Measurements from ENCODE around the gene DOK4.

The DOK4 gene

DNA sequence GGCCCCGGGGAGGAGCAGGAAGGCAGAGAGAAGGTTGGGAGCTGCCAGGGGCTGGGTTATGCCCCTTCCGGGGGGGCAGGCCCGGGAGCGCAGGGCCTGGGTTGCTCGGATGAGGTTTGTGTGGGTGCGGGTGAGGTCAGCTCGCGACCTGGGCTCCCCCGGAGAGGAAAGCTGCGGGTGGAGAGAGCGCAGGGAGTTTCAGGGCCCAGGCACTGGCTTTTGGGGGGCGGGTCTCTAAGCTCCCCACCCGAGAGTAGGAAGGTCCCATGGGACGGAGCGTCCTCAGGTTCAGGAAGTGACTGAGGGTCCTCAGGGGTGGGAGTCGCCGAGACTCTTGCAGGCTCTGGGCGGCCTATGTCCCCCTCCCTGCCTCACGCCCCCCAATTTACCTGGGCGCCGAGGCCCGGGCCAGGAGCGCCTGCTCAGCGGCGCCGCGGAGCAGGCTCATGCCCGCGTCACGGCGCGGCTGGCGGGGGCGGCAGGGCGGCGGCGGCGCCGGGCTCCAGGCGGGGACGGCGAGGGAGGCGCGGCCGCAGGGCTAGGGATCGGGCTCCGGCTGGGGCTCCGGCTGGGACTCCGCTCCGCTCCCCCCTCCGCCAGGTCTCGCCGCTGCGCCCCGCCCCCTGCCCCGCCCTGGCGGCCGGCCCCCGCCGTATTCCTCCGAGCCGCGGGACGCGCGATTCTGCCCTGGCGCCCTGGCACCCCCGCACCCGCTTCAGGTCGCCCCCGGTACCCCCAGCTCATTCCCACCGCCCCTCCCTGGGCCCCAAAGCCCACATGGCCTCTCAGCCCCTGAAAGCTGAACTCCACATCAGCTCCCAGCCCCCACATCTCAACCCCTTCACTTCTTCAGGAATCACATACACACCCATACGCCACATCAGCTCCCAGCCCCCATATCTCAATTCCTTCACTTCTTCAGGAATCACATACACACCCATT, at the start of gene DOK4:
Gene DOK4, minus strand, starts transcription at position 578 of the 942 bp plus-strand sequence. CDS start 6,986 bp downstream, outside the sequence.
- DNase-seq: peak; percentile 59

DNA sequence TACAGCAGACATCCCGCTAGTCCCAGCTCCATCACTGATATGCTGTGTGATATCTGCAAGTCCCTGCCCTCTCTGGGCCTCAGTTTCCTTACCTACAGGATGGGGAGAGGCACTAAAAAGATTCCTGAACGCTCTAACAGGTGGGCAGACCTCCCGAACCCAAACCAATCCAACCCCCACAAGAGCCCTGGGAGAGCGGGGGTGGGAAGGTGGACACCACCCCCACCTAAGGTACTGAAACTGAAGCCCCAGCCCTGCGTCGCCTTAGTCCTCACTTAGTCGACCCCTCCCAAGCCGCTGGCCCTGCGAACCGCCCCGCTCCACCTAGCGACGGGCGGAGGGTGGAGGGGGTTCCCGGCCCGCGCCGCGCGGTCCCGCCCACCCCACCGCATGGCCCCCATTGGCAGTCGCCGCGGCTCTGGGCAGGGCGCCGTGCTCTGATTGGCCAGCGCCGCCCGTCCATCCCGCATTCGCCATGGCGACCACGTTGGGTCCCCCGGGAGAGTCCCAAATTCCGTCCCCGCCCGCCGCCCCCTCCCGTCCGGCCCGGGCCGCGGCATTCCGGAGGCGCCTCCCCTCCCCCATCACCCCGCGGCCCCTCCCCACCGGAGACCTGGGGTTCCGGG, 49.5 kb upstream of the DOK4 start:
- DNase-seq: peak; percentile 87

DNA sequence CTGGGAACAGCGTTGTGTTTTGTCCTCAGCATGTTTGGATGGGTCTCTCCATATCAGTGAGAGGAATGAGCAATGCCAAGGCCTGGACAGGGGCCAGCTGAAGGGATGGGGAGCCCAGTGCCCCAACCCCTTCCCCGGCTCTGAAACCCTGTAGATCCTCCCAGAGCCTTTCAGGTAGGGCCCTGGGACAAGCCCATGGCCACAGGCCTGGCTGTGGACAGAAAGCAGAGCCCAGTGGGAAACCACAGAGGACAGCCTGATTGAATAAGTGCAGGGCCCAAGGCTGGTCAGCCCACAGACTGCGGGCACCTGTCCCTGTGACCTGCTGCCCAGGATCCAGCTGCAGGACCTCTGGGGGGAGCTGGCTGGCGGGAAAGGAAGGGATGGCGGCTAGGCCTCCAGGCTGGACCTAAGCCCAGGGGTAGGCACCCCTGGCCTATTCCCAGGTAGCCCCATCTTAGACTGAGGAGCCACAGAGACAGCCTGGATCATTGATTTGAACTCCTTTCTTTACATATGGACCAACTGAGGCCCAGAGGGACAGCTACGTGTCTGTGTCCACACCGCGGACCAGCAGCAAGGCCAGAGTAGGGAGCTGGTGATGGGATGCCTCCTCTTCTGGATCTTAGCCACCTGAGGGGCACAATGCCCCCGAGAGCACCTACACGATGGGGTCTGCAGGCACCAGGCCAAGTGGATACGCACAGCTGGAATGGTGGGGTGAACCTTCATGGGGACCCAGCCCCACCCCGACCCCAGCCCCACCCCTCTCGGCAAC, 48.8 kb upstream of the DOK4 start:
- no peak for DNase-seq

DNA sequence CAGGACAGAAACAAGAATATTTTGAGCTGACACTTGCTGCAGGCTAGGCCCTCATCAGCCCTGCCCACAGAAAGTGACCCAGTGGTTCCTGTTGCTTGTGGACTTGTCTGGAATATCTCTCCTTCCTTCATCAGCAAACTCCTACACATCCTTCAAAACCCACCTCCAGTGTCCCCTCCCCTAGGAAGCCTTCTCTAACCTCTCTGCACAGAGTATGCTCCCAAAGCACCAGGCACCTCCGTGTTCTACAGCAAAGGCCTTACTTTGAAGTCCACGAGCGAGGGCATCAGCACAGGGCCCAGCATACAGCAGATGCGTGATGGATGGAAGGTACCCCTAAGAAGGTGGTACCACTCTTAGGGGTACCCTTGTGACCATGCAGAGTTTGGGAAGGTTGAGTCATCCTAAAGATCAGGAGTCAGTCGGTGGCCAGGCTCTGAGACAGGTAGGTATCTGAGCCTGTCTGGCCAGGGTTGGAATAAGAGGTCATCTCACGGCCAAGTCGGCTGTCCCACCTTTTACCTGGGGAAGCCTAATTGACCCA, 48.1 kb upstream of the DOK4 start:
- DNase-seq: no peak

DNA sequence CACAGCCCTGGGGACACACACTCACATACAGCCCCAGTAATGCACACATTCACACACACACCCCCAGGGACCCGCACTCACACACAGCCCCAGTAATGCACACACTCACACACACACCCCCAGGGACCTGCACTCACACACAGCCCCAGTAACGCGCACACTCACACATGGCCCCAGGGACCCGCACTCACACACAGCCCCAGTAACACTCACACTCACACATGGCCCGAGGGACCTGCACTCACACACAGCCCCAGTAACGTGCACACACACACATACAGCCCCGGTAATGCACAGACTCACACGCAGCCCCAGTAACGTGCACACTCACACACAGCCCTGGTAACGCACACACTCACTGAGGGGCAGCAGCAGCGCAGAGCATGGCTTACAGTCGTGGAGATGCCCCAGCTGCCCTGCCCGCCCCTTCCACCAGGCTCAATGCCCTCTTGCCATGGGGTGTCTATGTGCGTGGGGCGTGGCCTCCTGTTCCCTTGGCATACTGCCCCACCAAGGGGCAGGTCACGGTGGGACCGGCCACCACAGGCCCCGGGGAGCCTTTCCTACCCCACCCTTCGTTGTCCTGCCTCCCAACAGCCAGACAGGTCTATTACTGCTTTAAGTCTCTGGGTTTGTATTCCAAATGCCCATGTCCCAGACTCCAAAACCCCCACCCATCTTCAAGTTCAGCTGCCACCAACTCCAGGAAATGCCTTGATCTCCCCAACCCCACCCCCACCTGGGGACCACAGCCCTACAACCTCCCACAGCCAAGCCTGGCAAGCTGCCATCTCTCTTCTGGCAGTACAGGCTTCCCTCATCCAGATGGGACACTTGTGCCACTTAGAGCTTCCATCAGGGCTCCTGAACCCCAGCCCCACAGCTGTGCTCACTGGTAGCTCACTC, 47.4 kb upstream of the DOK4 start:
- DNase-seq: no peak

DNA sequence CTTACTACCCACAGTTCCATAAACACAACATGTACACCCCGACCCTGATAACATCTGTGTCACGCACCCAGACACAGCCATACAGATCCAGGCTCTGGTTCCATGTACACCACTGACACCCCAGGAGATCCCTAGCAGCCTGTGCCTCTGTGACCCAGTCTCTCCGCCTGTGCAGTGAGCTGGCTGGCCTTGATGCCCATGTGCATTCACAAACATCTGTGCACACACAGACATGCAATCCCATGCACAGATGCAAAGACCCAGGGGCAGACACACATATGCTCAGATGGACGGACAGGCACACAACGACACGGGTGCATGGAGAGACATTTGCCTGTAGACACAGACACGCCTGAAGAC, 46.0 kb upstream of the DOK4 start:
- no peak for DNase-seq

DNA sequence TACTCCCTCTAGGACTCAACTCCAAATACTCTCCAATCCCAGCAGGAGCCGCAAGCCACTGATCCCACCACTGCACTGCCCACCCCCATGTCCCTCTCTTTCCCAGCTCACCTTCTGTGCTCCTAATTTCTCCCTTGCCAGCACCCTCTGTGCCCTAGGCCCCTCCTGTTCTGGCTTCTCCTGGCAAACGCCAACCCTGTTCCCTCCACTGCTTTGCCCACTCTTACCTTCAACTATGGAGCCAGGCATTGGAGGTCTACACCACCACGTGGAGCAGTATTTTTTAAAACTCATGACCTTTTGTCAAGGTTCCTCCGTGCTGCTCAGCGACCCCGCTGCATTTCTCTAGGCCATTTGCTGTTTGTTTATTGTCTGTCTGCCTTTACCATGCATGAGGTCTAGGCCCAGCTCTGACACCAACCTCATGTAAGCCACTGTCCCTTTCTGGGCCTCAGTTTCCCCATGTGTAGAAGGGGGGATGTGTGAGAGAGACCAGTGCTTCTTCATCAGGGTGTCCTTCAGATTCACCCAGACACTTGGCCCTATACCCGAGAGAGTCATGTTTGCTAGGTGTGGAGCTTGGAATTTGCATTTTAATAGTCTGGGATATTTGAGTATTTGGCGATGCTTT, 45.5 kb upstream of the DOK4 start:
- DNase-seq: no peak

DNA sequence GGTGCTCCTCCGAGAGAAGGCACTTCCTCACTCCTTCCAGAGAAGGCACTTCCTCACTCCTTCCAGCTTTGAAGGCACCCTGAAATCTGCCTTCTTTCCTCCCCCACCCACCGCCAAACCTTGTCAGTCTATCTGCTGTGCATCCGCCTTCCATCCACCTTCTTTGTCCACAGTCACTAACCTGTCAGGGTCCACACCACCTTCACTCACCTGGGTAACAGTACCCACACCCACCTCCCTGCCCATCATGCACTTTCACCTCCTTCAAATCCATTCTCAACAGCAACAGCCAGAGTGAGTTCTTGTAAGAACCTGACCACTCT, 44.9 kb upstream of the DOK4 start:
- DNase-seq: no peak

DNA sequence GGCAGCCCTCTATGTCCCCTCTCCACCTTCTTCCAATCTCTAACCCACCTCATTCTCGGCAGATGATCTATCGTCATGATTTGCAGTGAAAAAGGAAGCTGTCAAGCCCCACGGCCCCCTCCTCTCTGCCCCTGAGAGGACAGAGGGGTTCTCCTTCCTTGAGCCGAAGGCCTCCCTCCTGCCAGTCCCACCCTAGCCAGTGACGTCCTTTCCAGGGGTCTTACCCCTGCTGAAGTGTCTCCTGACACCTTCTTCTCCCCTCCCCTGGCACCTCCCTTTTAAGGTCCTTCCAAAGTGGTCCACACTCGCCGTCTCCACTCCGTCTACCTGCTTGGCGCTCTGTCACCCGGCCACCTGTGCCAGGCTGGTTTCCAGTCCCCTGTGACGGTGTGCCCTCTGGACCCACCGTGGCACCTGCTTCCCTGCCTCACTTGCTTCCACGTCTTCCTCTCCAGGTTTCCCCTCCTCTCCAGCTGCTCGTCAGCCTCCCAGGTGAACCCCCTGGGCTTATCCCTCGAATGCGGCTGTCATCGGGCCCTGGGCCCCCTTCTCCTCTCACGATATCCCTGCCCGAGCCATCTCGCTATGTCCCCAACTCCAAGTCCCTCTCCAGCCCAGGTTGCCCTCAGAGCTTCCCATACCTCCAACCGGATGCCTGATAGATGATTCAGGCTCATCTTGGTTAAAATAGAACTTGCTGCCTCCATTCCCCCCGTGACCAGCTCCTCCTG, 44.4 kb upstream of the DOK4 start:
- DNase-seq: no peak

DNA sequence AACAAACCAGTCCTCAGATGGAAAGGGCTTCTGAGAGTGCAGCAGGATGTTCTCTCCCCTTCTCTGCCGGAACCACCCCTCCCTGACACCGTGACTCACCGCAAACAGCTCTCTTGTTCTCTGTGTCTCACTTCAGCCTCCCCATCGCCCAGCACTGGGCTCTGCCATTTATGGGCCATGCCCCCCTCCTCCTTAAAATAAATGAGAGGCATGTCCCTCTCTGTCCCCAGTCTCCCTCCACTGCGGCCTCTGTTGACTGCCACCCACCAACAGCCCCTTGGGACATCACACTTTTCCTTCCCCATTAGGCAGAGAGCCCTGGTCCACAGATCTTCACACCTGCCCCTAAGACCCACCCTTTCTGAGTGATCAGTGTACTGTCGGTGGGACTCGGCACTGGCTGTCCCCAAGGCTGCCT, 43.8 kb upstream of the DOK4 start:
- peak; percentile 71 for DNase-seq

DNA sequence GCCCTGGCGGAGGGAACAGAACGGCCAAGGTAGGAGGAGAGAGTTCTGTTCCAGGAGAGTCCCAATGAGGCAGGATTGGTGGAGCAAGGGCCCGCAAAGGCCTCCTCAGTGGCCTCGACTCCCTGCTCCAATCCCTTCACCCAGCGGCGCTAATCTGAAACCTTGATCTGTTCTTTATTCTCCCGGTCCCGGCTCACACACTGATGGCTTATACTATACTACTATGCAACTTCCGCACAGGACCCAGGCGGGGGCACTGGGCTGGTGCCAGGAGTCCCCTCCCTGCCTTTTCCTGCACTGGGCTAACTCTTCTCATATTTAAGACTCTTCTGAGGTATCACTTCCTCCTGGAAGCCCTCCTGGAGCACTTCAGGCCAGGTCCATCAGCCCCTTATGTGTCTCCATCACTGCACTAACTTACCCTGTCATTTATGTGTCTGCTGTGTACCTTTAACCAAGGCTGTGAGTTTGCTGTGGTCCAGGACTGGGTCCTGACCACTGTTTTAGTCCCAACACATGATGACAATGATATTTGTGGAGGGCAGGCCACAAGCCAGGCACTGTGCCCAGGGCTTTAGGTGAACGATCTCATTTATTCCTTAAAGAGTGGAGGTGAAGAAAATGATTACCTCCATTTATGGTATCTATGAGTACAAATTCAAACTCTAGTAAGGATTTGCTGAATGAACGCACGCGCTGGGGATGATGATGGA, 43.3 kb upstream of the DOK4 start:
- DNase-seq: no peak

DNA sequence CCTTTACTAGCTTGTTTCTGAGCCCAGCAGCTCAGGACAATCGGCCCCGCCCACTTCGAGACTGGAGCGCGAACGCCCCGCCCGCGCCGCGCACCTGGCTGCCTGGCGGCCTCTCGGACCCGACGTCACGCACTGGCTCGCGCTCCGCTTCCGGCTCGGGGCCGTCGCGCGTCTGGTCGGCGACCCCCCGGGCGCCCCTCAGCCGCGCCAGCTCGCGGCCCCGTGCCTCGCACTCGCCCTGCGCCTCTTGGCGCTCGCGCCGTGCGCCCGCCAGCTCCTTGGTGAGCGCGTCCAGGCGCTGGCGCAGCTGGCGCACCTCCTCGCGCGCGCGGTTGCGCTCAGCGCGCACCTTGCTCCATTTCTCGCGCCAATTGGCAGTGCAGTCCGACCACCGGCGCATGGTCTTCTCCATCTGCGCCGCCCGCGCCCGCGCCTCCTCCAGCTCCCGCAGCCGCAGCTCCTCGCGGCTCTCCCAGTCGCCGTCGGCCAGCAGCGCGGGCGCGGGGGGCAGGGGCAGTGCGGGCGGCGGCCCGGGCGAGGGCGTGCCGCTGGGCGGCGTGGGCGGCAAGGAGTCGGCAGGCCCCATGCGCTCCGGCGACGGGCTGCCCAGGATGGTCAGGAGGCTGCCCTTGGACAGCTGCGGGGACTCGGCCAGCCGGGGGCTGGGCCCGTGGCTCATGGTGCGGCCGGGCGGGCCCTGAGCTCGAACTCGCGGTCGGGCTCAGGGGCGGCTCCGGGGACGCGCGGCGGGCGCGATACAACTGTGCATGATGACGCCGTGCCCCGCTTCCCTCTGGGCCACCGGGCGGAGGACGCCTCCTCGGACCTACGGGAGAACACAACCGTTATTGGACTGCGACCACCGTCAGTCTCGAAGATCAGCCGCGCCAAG, 42.5 kb upstream of the DOK4 start:
- DNase-seq: no peak

DNA sequence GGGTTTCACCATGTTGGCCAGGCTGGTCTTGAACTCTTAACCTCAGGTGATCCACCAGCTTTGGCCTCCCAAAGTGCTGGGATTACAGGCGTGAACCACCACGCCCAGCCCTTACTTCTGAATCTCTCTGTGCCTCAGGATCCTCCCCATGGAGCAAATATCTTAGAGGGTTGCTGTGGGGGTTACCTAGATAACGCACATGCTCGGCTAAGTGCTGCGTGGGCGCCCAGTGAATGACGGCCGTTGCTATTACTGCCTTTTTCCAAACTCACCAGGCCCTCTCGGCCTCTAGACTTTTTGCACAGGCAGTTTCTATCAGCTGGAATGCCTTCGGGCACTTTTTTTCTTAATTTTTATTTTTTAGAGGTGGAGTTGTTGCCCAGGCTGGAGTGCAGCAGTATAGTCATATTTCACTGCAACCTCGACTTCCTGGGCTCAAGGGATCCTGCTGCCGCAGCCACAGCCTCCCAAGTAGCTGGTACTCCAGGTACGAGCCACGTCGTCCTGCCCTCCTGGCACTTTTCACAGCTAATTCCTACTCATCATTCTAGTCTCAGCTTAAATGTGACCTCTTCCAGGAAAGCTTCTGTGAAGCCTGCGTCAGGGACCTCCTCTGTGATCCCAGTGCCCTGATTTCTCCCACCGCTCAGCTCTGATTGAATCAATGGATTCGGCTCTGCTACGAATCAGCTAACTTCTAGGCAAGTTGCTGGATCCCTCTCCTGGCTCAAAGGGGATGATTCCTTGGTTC, 41.5 kb upstream of the DOK4 start:
- DNase-seq: no peak

DNA sequence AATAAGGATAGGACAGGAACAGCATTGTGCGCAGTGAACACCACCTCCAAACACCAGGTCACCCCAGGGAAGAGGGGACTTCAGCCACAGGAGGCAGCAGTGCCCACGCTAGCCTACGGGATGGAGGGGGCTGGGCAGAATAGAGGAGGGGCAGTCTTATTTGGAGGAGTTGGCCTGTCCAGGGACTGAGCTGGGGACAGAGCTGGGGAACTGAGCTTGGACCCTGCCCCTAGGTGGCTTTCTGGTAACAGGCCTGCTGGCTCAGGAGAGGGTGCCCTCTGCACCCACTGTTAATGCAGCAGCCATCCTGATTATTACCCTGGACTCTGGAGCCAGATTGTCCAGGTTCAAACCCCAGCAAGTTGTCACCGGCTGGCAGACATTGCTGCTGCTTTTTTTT, 40.7 kb upstream of the DOK4 start:
- DNase-seq: no peak

DNA sequence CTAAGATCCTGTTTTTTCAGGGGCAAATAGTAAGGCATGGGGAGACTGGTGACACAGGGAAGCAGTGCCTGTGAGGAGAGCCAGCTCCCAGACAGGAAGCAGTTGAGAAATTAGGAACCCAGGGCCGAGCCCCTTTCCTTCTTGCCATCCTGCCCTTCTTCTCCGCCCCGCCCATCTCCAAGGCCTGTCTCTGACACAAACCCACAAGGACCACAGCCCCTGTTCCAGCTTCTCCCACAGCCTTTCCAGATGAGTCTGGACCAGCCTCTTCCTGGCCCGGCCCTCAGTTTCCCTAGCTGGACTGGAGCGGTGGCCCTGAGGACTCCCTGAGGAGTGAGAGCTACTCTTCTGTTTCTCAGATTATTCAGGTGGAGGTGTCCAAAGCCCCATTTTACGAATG, 40.2 kb upstream of the DOK4 start:
- DNase-seq: no peak

DNA sequence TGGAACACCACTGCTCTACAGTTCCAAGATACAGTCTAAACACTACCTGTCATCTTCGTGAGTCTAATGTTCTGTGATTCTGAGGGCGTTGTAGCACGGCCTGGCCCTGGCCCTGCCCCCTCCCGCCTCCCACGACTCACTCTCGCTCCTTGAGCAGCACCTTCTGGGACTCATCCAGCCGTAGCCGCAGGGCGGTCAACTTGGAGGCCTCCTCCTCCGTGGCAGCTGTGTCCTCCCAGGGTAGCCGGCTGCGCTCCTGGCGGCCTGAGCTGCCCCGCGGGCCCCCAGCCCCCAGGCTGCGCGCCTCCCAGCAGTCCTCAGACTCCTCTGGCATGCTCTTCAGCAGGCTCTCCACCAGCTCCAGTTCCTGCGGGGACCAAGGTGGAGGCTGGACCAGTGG, 39.5 kb upstream of the DOK4 start:
- peak; percentile 13 for DNase-seq

DNA sequence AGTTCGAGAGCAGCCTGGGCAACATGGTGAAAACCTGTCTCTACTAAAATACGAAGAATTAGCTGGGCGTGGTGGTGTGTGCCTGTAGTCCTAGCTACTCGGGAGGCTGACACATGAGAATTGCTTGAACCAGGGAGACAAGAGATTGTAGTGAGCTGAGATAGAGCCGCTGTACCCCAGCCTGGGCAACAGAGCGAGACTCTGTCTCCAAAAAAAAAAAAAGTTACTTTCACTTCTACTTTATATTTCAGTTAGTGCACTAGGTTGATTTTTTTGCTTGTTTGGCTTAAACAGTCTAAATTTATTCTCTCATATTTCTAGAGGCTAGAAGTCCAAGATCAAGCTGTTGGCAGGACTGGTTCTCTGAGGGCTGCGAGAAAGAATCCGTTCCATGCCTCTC, 36.7 kb upstream of the DOK4 start:
- DNase-seq: no peak

DNA sequence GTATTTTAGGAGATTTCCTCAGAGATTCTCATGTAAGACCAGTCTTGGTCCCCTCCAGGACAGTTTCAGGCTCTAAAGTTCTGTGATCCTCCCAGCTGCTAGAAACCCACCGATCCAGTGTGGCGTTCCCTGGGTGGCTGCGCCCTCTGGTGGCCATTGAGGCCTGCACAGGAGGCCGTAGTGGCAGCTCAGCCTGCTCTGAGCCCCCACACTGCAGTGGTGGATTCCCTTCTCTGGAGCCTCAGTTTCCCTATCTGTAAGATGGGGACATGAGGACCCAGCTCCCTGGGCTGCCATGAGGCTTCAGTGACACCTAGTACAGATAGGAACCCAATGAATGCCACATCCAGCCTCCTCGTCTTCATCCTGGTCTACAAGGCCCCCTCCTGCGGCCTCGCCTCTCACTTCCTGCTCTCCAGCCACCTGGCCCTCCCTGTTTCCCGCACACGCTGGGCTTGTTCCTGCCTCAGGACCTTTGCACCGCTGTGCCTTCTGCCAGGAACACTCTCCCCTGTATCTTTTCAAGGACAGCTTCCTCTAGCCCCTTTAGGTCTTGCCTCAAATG, 33.6 kb upstream of the DOK4 start:
- peak; percentile 30 for DNase-seq

All from kidney glomerular epithelial cell (primary cell).